Medulla oblongata (tissue), 1 donor: Measurements from ENCODE around the gene CDKN2C.

Experiments used
- DNase-seq: peaks from one replicate; pipeline ENCODE4 v3.0.0-alpha.2; 2015; ENCODE audit errors: extremely low spot score

Gene CDKN2C

DNA sequence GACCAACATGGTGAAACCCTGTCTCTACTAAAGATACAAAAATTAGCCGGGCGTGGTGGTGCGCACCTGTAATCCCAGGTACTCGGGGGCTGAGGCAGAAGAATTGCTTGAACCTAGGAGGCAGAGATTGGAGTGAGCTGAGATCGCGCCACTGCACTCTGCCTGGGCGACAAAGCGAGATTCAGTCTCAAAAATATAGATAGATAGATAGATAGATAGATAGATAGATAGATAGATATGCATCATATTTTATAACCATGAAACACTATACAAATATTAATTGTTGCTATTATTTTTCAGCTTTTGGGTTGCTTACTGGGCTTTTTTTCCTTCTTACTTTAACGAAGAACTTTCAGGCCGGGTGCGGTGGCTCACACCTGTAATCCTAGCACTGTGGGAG is 5.2 kb upstream of the CDKN2C start:
- DNase-seq = no peak

DNA sequence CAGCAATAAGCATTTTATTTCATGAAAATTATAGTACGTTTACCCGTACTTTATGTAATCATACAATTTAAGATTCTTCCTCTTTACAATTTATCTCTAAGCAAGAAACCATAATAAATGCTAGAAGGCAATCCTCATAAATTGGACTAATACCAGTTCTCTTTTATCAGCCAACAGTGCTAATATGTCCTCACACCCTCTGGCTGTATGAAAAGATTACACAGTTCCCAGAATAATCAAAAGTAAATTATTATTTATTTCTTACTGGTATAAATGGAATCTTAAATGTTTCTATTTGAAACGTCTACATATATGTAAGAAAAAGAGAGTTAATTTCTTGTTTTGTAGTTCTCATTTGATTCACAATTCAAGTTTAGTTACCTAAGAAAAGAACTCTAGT is 3.1 kb upstream of the CDKN2C start:
- no peak for DNase-seq

DNA sequence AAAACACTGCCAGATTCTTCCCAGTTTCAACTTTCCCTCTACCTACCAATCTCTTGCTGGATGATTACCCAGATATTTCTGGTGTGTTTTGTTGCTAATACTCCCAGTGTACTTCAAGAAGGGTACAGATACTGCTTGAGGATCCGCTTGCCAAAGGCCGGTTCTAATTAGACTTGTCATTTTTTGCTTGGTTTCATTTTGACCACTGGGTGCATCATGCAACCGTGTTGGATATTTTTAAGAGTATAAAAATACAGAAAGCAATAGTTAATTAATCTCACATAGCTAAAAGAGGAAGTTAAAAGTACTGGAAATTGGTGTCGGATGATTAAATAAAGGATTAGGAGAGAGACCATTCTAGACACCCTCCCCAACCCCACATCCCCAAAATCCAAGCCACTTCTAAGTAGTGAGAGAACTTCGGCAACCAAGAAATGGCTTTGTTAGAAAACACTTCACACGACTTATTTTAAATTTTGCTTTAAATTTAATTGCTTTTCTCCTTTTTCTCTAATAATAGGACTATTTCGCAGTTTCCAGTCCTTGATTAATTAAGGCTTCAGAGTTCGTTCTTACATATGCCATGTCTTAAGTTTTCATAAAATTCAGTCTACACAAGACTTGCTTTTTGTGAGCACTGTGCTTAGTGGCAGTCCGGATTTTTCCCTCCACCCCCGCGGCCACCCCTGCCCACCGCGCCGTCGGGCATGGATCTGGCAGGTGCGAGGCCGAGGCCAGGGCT is 2.5 kb upstream of the CDKN2C start:
- peak; percentile 52 for DNase-seq

DNA sequence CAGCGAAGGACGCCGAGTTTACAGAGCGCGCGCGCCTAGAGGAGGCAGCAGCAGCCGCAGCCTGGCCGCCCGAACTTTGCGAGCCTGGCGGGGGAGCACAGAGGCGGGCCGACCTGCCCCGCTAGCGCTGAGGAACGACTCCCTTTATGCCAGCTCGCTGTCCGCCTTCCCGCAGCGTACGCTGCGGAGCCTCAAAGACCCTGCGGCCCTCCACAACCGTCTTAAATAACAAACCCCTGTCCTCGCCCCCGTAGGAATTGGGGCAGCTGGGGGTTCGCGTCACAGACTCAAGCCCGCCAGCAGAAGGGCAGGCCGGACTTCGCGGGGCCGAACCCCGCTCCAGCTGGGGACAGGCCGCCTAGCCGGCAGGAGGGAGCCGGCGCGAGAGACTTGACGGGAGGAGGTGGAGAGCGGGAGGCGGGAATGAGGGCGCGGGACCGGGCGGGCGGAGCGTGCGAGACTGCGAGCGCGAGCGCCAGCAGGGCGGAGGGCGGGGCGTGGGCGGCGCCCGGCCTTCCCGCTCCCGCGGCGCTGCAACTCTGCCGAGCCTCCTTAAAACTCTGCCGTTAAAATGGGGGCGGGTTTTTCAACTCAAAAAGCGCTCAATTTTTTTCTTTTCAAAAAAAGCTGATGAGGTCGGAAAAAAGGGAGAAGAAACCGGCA is 1.8 kb upstream of the CDKN2C start:
- peak; percentile 91 for DNase-seq

DNA sequence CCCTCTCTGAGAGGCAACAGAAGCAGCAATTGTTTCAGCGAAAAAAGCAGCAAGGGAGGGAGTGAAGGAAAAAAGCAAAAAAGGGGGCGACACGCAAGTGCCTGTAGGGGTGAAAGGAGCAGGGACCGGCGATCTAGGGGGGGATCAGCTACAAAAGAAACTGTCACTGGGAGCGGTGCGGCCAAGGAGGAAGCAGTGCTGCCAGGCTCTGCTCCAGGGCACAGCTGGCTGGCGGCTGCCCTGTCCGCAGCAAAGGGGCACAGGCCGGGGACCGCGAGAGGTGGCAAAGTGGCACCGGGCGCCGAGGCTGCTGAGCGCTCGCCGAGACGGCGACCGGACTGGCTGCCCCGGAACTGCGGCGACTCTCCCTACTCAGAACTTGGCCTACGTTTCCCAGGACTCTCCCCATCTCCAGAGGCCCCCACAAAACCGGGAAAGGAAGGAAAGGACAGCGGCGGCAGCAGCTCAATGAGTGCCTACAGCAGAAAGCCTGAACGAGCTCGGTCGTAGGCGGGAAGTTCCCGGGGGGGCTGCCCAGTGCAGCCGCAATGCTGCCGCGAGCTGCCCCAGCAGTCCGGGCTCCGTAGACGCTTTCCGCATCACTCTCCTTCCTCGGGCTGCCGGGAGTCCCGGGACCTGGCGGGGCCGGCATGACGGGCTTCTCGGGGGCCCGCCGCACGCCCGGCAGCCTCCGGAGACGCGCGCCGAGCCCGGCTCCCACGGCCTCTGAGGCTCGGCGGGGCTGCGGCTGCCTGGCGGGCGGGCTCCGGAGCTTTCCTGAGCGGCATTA is 1.0 kb upstream of the CDKN2C start:
- DNase-seq = no peak

DNA sequence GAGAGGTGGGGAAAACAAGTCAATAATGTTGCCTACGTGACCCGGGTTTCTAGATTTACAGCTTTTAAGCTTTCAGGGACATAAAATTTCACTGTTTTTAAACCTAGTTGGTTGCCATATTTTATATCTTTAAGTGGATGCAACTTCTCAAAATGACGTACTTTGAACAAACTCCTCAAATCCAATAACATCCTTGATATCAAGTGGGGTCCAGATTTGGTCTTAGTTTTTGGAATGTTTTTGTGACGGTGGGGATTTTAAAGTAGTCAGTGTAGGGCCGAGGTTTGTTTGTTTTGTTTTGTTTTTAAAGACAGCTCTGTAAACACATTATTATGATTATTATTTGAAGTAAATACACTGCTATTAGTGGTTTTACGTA is 453 bp downstream of the CDKN2C start:
- DNase-seq = peak; percentile 45

DNA sequence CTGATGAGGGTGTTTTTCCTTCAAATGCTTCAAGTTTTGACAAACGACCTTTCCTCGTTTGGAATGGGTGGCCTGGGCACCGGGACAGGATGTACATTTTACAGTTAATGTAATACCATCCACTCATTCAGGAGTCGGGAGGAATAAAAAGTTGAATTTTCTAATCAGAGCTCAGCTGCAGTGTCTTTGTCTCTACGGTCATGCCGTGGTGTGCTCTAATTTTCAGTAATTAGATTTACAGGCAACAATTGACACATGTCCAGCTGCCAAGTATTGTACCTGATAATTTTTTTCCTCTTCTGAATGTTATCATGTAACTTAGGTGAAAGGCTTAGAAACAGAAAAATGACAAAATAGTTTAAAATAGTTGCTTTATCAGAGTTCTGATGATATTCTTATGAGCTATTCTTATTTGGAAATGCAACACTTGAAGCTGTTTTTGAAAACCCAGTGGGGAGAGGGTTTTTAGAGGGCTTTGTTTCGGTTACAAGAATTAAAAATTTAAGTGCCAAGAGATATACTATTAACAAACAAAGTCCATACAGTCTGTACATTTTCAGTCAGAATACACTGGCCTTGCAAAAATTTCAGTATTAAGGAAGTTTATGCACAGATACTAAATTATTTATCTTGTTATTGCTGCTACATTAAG is 1.0 kb downstream of the CDKN2C start:
- peak; percentile 32 for DNase-seq

DNA sequence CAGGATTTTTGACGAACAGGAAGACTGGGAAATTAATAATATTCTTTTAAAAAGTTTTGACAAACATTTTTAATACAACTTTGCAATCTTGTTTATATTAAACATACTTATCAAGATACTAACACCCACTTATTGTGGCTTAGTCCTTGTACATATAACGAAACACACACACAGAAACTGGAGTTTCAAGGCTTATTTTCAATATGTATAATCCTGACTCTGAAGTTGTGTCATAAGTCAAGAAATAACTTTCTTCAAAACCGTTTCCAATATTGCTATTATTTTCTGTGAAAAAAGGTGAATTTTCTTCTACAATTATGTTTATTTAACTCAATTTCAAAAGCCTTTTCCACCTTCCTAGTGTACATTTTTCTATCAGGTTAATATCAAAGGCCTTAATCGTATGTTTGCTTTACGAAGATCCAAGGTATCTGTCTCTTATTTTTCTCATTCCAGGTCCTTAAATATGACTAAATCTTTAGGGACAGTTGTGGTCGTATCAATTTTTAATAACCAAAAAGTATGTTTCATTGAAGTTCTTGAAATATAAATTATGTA is 1.8 kb downstream of the CDKN2C start:
- DNase-seq = peak; percentile 16

DNA sequence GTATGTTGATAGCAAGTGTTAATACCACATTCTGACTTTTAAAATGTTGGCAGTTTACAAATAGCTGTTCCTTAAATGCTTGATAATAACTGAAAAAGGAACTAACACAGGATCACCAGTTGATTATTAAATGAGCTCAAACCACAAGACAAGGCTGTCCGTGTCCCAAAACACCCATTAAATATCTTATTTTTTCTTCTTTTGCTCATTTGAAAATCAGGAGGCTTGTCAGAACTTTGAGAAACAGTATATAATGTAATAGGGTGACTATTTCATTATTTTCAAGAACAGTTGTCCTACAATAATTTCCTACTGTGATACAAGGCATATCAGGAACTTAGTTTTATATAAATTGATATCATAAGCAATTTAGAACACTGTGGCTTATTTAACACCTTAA is 2.7 kb downstream of the CDKN2C start:
- DNase-seq = peak; percentile 22

DNA sequence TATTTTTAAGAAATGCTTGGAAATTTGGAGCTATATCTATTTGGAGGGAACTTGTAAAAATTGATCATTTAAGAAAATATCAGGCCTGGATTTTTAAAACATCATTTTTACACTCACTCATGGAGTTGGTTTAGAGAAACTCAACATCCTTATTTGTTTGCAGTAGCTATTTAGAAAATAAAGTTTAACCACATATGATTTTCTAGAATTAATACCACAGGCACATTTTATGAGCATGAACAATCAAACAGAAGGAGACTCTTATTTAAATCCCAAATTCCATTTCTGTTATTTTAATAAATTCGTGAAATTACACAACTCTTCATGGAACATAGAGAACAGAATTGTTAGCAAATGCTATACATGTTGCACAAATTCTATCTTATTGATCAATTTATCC is 3.2 kb downstream of the CDKN2C start:
- DNase-seq = no peak

DNA sequence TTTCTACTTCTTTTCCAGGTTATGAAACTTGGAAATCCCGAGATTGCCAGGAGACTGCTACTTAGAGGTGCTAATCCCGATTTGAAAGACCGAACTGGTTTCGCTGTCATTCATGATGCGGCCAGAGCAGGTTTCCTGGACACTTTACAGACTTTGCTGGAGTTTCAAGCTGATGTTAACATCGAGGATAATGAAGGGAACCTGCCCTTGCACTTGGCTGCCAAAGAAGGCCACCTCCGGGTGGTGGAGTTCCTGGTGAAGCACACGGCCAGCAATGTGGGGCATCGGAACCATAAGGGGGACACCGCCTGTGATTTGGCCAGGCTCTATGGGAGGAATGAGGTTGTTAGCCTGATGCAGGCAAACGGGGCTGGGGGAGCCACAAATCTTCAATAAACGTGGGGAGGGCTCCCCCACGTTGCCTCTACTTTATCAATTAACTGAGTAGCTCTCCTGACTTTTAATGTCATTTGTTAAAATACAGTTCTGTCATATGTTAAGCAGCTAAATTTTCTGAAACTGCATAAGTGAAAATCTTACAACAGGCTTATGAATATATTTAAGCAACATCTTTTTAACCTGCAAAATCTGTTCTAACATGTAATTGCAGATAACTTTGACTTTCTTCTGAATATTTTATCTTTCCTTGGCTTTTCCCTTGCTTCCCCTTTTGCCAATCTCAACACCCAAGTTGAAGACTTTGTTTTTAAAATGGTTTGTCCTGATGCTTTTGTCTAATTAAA is 4.0 kb downstream of the CDKN2C start:
- DNase-seq = peak; percentile 27

DNA sequence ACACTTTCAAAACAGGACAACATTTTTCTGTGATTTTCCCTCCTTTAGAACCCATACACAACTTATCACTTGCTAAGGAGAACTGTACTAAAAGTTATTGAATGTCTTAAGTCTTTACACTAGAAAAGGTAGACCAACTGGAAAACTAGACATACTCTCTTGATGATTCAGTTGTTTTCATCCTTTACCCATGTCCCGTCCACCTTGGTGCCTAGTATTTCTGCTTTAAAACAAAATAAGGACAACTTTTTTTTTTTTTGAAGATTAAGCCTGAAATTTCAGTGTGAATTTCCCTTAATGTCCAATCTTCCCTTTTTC is 4.5 kb downstream of the CDKN2C start:
- DNase-seq = peak; percentile 20

DNA sequence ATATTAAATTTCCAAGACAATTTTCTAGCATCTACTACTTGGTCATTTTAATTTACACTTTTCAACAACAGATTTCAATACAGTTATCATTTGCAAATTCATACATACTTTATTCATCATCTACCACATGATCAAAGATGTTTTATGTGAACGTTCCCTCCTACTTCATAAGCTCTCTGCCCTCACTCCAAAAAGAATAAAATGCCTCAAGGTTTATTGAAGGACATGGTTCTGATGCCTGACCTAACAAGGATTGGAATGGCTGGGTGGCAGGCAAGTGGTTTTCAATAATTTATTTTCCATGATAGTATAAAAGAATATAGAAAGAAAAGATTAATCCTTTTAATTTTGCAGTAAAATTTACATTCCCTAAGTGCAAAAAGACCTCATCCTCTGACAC is 5.4 kb downstream of the CDKN2C start:
- no peak for DNase-seq

DNA sequence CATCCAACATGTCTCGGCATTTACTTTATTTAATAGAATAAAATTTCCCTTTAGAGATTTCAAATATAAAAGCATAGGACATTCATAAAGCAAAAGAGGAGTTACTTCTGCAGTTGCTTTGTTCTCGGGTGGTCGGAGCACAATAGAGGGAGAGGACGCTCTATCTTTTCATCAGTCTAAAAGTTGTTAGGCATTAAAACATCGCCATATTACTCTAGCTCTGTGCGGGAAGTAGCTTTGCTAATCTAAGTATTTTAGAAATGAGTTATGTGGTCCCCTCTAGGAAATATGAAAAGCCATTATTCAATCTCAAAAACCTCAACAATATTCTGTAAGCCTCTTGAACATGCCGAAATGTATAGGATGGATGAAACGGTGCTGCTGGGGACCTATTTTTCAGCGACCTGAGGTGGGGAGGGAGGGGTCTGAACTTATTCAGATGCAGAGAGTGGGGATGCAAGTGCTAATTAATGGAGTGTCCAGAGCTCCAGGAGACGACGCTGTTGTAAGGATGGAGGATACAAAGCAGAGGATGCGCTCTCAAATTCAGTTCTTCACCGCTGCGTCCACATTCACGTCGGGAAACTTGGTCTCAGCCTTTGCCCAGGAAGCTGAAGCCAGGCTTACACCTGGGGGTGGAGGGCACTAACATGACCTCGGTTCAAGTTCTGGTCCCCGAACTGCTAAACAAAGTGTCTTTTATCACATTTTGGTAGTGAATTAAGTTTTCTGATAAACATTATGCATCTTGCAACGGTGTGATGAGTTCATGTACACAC is 6.3 kb downstream of the CDKN2C start:
- DNase-seq = peak; percentile 43

DNA sequence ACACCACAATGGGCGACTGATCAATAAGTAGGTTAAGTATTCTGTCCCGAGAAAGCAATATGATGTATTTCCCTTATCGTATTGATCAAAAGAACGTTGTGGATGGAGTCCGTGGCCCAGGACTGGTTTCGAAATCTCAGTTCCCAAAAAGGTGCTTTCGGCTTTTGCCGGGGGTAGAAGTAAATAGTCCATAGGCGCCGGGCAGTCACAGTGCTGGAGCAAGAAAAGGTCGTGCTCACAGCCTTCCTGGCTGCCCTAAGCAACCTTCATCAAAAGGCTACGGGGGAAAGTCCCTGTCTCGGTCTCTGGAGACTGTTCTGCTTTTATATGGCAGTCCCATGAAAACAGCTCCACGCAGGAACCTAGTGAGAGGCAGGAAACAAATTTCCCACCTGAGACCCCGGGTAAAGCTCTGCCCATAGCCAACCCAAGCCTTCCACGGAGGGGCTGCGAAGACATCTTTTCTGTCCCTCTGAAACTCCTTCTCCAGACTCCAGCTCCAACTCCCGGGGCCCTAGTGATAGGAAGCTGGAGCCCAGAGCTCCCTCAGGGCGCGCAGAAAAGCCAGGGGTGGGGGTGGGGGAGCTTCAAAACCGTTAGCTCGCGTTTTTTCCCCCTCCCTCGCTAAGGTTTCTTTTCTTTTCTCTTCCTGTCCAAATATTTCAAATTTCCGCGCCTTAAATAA is 7.0 kb downstream of the CDKN2C start:
- peak; percentile 59 for DNase-seq

DNA sequence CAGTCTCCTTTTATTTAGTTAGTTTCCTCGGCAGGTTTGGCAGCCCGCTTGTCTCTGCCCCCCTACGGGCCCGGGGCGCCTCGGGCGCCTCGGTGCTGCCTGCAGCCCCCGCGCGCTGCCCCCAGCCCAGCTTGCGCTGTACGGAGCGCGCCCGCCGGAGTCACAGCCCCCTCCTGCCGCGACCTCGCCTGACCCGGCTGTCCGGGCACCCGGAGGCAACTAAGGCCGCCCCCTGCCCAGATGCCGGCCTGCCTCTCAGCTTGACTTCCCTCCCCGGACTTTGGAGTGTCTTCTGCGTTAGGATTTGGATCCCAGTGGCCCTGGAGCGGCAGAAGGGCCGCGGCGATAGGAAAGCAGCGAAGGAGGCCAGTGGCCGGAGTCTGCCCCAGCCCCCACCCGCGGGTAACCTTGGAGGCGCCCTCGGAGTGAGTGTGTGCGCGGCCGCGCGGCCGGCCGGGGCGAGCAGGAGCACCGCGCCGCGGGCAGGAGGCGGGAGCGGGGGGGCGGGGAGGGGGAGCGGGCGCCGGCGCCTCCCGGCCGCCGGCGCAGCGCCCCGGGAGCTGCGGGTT is 7.6 kb downstream of the CDKN2C start:
- peak; percentile 59 for DNase-seq

DNA sequence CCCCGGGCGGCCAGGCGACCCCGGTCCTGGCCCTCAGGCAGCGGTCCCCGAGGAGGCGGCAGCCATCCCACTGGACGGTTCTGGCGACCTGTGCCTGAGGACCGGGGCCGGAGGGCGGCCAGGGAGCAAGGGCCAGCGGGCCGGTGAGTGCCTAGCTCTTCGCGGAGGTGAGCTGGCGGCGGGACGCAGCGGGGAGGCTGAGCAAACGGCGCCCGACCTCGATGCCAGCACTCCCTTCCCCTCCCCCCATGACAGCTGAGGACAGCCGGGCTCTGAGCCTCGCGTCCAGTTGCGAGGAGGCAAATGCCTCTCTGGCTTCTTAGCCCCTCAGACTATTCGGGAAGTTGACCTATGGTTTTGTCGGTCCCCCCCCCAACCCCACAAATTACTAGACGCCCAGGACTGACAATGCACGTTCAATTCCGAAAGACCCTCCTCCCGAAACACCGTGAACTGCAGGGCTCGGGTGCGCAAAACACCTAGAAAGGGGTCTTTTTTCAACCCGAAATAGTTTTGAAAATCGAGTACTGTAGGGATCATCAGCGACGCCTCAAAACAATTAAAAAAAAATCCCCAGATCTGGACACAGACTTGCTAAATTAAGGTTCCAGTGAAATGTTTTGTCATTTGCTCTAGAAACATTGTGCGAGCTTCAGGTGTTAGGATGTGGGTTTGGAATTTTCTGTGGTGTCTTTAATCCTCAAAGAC is 8.3 kb downstream of the CDKN2C start:
- peak; percentile 57 for DNase-seq

DNA sequence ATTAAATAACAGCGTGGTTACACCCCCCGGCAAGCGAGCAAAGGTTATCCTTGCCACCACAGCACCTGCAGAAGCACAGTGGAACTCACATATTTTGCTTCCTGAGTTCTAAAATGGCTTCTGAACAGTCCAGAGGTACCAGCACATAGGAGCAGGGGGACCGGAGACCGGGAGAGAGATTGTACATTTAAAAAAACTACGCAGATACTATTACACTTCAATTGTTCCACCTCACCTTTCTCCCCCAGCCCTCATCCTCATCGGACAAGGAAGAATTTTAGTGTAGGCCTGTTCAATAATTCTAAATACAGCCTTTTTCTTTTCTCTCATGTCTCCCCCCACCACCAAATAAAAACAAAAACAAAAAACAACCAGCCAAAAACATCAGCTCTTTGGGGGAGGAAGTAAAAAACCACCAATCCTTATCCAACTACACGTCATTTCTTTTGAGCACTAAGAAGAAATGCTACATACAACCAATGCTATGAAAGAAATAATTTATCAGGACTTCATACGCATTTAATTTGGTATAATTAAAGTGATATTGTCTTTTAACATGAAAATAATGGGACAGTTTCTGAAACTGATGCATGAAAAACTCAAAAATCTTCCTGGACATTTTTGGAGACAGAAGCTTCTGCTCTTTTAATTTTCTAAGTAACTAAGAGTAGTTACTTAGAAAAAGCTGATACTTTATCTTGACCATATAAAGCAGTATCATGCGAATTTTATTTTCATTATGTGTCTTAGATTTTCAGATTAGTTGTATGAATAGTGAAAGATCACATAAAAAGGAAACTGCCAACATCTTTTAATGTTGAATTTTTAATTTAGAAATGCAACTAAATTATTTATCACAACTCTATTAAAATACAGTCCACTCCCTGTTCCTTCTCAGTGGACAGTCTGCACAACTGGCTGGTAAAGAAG is 9.1 kb downstream of the CDKN2C start:
- DNase-seq = peak; percentile 41
